ENCODE data around the gene GHRHR.

The GHRHR gene

GRCh38 chr7:30984359-30985107, 20.8 kb downstream of the GHRHR start:
- no peak for DNase-seq (ENCODE audit: low read depth, low spot score)

- no peak for DNase-seq (ENCODE audit: low read depth, low spot score)
Measured at GRCh38 chr7:30985756-30986155, 22.0 kb downstream of the GHRHR start.

DNA sequence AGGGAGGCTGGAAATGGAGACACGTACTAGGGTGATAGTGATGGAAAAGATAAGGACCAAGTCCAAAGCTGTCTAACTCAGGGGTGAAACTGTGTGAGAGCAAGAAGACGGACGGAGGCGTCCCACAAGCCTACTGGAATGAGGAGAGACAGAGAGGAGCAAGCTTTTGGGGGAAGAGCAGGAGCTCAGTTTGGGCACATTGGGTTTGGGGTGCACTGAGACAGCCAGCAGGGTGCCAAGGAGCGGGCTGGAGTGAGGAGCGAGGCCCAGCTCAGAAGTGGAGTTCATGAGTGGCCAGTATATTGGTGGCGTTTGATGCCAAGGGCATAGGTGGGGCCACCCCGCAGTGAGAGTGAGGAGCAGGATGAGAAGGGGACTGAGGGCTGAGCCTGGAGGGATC, 22.6 kb downstream of the GHRHR start:
- DNase-seq (ENCODE audit: low read depth, low spot score) = no peak

- DNase-seq (ENCODE audit: low read depth, low spot score) = no peak
Measured at GRCh38 chr7:30986738-30987137, 23.0 kb downstream of the GHRHR start.

DNA sequence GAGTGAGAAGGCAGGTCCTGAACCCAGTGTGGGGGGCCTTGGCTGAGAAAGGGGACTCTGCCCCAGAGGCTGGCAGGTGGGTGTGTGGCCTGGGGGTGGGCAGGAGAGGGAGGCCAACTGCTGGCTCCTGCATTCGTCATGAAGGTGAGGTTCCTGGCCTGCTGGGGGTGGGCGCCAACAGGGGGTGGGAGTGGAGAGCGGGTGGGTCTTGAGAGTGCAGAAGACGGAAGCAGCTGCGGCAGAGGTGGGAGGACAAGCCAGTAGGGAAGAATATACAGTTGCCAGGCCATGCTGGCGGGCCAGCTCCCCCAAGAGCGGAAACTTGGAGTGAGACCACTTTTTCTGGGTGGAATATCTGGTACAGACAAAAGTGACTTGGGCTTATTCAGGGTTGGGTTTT, 23.4 kb downstream of the GHRHR start:
- DNase-seq (ENCODE audit: low read depth, low spot score) = no peak

DNA sequence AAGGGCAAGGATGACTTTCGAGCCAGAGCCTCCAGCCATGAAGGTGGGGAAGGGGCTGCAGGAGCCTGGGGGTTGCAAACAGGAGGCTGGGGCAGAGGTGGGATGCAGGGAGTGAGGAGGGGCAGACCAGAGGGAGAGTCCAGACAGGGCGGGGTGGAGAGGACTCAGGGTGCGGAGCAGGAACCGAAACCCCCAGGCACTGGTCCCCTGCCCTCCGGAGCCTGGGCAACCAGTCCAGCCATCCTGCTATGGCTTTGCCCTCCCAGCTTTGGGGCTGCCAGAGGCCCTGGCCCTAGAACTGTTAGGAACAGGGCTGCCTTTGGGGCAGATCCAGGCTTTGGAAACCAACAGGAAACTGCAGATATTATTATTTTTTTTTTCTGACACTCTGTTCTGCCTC, 24.2 kb downstream of the GHRHR start:
- DNase-seq (ENCODE audit: low read depth, low spot score) = no peak

DNA sequence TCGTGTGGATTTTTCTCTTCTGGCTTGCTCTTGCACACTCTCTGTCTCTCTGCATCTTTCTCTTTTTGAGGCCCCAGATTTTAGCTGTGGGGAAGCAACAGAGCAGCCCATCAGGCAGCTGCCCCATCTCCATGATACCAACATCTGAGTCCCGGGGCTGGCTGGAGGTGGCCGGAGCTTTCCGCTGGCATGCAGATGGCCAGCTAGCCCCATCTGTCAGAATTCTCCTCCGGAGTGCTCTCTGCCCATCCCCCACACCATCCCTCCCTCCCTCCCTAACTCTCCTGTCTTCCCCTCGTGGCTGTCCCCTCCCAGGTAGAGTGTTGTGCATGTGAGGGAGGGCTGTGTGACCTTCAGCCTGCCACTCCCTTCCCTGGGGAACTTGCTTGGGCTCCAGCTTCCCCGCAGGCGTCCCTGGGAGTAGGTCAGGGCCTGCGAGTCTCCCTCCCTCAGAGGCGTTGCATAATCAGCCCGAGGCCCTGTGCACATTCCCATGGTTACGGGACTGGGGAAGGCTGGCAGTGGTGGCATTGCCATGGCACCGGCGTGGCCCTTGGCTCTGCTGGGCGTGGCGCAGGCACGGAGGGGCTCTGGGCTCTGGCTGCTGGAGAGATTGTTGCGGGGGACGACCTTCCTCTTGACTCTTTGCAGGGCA, 24.7 kb downstream of the GHRHR start:
- DNase-seq (ENCODE audit: low read depth, low spot score) = no peak

GRCh38 chr7:30989008-30989823, 25.5 kb downstream of the GHRHR start:
- DNase-seq (ENCODE audit: low read depth, low spot score) = no peak

- no peak for DNase-seq (ENCODE audit: low read depth, low spot score)
Measured at GRCh38 chr7:30989824-30990672, 26.3 kb downstream of the GHRHR start.

DNA sequence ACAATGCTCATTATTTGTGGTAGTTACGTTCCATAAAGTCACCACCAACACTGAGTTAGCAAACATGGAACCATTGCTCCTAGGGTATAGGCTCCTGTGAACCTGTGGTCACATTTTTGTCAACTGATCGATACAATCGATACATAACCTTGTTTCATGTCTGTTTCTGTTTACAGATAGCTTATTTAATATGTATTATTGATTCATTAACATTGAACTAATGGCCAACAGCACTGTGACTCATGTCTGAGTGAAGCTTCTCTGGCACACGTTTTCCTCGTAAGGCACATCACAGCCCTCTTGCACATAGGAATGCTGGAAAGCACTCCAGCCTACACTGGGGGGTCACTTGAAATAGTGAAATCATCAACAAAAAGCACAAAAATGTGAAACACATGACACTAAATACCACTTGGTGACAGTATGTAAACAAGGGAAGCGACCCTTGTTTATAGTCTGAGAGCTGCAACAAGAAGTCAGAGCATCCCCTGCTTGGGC, 27.0 kb downstream of the GHRHR start:
- no peak for DNase-seq (ENCODE audit: low read depth, low spot score)

DNA sequence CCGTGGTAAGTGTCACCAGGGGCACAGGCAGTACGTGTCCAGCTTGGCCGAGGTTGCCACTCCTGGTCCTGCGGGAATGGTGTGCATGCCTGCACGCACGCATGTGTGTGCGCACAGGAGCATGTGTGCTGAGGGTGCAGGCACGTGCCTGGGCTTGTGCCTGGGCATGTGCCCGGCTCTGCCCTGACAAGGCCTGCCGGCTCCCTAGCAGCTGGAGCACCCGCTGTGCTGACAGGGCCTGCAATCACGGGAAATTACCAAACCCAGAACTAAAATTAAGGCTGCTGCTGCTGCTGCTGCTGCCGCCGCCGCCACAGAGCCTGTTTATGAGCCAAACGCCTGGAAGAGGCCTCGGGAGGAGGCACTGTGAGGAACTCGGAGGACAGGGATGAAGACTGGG, 28.7 kb downstream of the GHRHR start:
- no peak for DNase-seq (ENCODE audit: low read depth, low spot score)

- no peak for DNase-seq (ENCODE audit: low read depth, low spot score)
Measured at GRCh38 chr7:30994206-30995100, 30.7 kb downstream of the GHRHR start.

DNA sequence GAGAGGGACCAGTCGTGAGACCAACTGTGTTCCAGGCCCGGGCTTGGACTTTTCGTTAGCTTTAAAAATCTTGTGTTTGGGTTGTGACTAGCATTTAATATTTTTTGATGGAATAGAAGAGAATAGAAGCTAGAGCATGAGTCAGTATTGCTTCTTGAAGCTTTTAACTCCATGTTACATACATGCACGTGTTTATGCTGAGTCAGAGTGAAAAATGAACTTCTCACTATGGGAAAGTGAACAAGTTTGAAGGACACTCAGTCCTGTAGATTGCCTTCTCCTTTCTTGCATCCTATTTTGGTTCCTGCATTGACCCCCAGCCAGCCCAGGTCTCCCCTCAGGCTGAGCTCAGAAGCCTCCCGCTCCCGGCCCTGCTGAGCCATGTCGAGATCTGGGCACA, 31.8 kb downstream of the GHRHR start:
- no peak for DNase-seq (ENCODE audit: low read depth, low spot score)

DNA sequence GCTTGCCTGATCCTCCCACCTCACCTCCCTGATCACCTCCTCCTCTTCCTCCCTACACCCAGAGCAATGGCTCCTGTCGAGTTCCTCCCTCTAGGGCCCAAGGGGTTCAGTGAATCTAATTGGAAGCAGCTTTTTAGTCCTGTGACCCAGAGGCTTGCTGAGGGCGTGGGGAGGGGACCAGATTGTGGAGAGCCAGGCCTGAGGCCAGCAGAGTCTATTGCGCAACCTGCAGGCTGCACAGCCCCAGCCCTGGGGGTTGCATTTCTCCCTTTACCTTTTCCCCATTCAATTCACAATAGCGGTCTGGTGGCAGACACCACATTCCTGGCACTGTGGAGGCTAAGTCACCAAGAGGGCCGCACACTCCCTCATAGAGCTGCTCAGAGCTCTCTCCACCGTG, 32.5 kb downstream of the GHRHR start:
- DNase-seq (ENCODE audit: low read depth, low spot score) = no peak

- no peak for DNase-seq (ENCODE audit: low read depth, low spot score)
Measured at GRCh38 chr7:30996883-30997282, 33.1 kb downstream of the GHRHR start.

DNA sequence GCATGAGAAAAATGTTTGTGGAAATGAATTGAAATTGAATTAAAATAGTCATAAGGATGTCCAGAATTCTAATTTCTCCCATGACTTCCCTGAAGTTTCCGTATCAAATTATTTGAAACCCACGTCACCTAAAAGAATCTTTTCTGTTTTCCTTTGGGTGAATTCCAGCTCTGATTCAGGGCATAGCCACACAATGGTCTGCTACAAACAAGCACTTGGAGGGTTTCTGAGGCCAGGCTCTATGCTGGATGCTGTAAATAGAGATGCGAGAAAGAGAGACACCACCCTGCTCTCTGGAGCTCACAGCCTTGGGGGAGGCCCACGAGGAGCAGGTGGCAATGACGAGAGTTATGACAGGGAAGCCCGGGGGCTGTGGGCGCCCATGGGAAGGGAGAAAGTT, 33.6 kb downstream of the GHRHR start:
- no peak for DNase-seq (ENCODE audit: low read depth, low spot score)

DNA sequence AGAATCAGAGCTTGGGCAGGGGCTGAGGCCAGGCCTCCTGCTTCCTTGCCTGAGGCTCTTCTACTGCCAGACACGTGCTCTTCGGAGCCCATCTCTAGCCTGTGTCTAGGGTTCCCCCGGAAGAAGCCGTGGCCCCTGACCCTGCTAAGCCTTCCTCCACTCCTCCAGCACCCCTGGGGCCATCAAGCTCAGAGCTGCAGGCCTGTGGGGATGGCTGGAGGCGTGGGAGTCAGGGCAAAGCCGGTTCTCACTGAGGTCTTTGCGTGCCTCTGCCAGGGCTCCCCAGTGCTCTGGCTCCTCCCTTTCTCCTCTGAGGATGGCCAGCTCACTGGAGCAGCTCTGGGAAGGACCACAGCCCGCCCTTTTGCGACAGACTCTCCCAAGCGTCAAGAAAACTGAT, 34.4 kb downstream of the GHRHR start:
- no peak for DNase-seq (ENCODE audit: low read depth, low spot score)

DNA sequence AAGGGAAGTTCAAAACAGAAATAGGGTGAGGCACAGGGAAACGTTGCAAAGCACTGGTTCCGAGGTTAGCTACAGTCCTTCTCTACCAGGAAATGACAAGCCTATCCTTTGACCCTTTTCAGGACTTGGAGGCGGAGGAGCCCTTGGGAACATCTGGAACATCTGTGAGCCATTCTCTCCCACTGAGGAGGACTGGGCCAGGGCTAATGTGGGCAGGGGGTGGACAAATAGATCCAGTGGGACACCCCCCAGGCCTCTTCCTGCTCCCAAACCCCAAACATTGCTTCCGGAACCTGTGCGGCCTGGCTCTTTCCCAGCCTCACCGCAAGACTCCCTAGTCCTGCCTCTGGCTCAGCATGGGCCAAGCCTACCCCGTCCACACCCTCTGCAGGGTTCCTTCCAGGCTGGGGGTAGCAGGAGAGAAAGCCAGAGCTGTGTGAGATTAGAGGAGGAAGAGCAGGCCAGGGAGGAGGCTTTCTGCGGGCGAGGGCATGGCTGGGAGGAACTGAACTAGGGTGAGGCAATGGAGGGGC, 36.5 kb downstream of the GHRHR start:
- DNase-seq (ENCODE audit: low read depth, low spot score) = no peak

GRCh38 chr7:31000779-31001178, 37.0 kb downstream of the GHRHR start:
- DNase-seq (ENCODE audit: low read depth, low spot score) = no peak

DNA sequence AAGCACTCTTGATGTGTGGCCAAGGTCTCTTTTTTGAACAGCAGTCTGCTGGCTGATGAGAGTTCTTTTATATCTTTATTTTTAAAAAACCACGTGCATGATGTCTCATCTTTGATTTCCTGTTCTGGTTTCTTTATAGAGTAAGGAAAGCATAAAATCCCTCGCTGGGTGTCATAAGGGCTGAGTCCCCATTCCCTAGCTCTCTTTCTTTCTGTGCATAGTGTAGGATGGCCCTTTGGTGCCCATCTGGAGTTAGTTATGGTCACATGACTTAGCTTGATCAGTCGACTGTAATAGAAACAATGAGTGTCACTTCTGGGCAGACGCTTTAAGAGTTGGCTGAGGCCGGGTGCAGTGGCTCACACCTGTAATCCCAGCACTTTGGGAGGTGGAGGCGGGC, 38.5 kb downstream of the GHRHR start:
- DNase-seq (ENCODE audit: low read depth, low spot score) = no peak
